Astrocyte (in vitro differentiated cells and primary cell): ENCODE measurements around the gene OSTN. TPM values are rescaled to one million over a fixed set of nuclear protein-coding genes. Genes with fewer than 3 reads are reported as not detected.

Experiments used
- DNase-seq: peaks from one replicate; pipeline ENCODE4 v3.0.0-alpha.2; 2010; ENCODE audit warnings: low read depth
- FAIRE-seq: peaks from 2 replicates; lab custom pipeline; 2011; peaks lifted over from hg19 to GRCh38; lab: Jason Lieb, UNC
- H2AFZ ChIP-seq: 2 replicates; pipeline ENCODE4 v1.6.0; 2012; ENCODE audit warnings: low read depth, low read length, inconsistent platforms
- H3K27ac ChIP-seq: 2 replicates; pipeline ENCODE4 v1.5.1; 2011; ENCODE audit warnings: low read depth, low read length, inconsistent platforms
- H3K27me3 ChIP-seq: 2 replicates; pipeline ENCODE4 v1.6.0; 2011; ENCODE audit warnings: low read length, inconsistent platforms; ENCODE audit not compliant: insufficient read depth
- H3K36me3 ChIP-seq: 2 replicates; pipeline ENCODE4 v1.5.1; 2011; ENCODE audit warnings: low read length, inconsistent platforms; ENCODE audit not compliant: insufficient read depth
- H3K4me1 ChIP-seq: 2 replicates; pipeline ENCODE4 v1.5.1; 2011; ENCODE audit warnings: low read length, inconsistent platforms; ENCODE audit not compliant: insufficient read depth
- H3K4me2 ChIP-seq: 2 replicates; pipeline ENCODE4 v1.6.0; 2012; ENCODE audit warnings: low read length, inconsistent platforms
- H3K4me3 ChIP-seq: 2 replicates; pipeline ENCODE4 v1.5.1; 2011; ENCODE audit warnings: low read depth, mild to moderate bottlenecking, low read length, inconsistent platforms; ENCODE audit not compliant: insufficient read depth
- H3K79me2 ChIP-seq: 2 replicates; pipeline ENCODE4 v1.6.0; 2012; ENCODE audit warnings: mild to moderate bottlenecking, low read length, inconsistent platforms; ENCODE audit not compliant: insufficient read depth
- H3K9ac ChIP-seq: 2 replicates; pipeline ENCODE4 v1.6.0; 2012; ENCODE audit warnings: mild to moderate bottlenecking, low read length, inconsistent platforms
- H3K9me3 ChIP-seq: 2 replicates; pipeline ENCODE4 v1.5.1; 2012; ENCODE audit warnings: low read depth, mild to moderate bottlenecking, low read length, inconsistent platforms; ENCODE audit not compliant: insufficient read depth
- H4K20me1 ChIP-seq: 2 replicates; pipeline ENCODE4 v1.6.0; 2012; ENCODE audit warnings: low read length, inconsistent platforms; ENCODE audit not compliant: insufficient read depth
- H3K27ac Mint-ChIP-seq: one replicate; pipeline ENCODE4 v1.8.0; 2021; ENCODE audit warnings: mild to moderate bottlenecking, mixed read lengths; ENCODE audit not compliant: unreplicated experiment
- H3K27me3 Mint-ChIP-seq: one replicate; pipeline ENCODE4 v1.8.0; 2021; ENCODE audit warnings: low read depth, mixed read lengths; ENCODE audit not compliant: unreplicated experiment
- H3K36me3 Mint-ChIP-seq: one replicate; pipeline ENCODE4 v1.8.0; 2021; ENCODE audit warnings: low read depth, mixed read lengths; ENCODE audit not compliant: unreplicated experiment
- H3K4me1 Mint-ChIP-seq: one replicate; pipeline ENCODE4 v1.8.0; 2021; ENCODE audit warnings: low read depth, mixed read lengths; ENCODE audit not compliant: unreplicated experiment
- H3K4me3 Mint-ChIP-seq: one replicate; pipeline ENCODE4 v1.8.0; 2021; ENCODE audit warnings: mild to moderate bottlenecking, moderate library complexity, mixed read lengths; ENCODE audit not compliant: unreplicated experiment
- H3K9me3 Mint-ChIP-seq: one replicate; pipeline ENCODE4 v1.8.0; 2021; ENCODE audit warnings: mild to moderate bottlenecking, mixed read lengths; ENCODE audit not compliant: unreplicated experiment
- CTCF ChIP-seq: IDR thresholded peaks from 2 replicates; pipeline ENCODE4 v1.5.1; 2011; ENCODE audit warnings: low read depth, mild to moderate bottlenecking, inconsistent platforms, low read length, moderate library complexity; ENCODE audit not compliant: insufficient read depth
- EZH2 ChIP-seq: IDR thresholded peaks from 2 replicates; pipeline ENCODE4 v1.6.1; 2012; ENCODE audit warnings: mild to moderate bottlenecking, low read length, inconsistent platforms; ENCODE audit not compliant: insufficient read depth
- total RNA-seq: library from RNA; stranded (reverse); gene quantifications from 2 replicates; pipeline ENCODE4 v1.2.1, GENCODE V29; 2021

OSTN gene
- total RNA-seq, 1 donor from 2014 or later, result not detected

DNA sequence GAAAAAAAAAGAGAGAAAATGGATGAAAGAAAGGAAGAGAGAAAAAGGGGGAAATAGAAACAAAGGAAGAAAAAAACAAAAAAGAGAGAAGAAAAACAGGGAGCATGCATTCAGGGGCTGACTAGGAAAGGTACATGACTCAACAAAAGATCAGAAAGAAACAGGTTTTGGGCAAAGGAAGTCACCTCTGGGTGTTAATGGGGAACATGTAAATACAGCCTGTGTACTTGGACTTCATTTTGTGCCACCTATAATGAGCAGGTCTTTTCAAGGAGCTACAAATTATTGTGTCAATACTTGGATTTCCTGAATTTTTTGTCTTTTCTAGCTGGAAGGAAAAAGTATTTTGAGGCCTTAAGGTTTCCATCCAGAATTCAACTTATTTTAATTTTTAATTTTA lies 76.7 kb downstream of the OSTN start:
- Histone ChIP-seq H3K9ac (no peak overlapping the region), H4K20me1 (no peaks in the 10 kb centered on the region), H3K9me3 (no peaks in the 10 kb centered on the region), H3K27ac (no peak overlapping the region), H3K79me2 (no peaks in the 10 kb centered on the region), H2AFZ (no peak overlapping the region), H3K36me3 (no peaks in the 10 kb centered on the region), H3K4me1 (no peaks in the 10 kb centered on the region), H3K27me3 (no peaks in the 10 kb centered on the region), H3K4me2 (no peak overlapping the region), H3K4me3 (no peak overlapping the region)
- H3K9me3 Mint-ChIP-seq, result peaks cover 2% of the 10 kb centered on the region
- FAIRE-seq (no peak), DNase-seq (no peak)
- no peak overlapping the region for H3K4me3 Mint-ChIP-seq
- H3K27ac Mint-ChIP-seq, result no peak overlapping the region
- no peaks in the 10 kb centered on the region for H3K4me1 Mint-ChIP-seq
- TF ChIP-seq EZH2, result no peak
- no peak for TF ChIP-seq CTCF
- H3K27me3 Mint-ChIP-seq, result no peaks in the 10 kb centered on the region
- H3K36me3 Mint-ChIP-seq, result no peaks in the 10 kb centered on the region

- no peak overlapping the region for H3K4me3 Mint-ChIP-seq
- Histone ChIP-seq H3K9ac (no peak overlapping the region), H3K27ac (no peak overlapping the region), H3K4me3 (no peak overlapping the region), H2AFZ (no peak overlapping the region), H3K4me1 (no peaks in the 10 kb centered on the region), H3K4me2 (no peak overlapping the region), H3K79me2 (no peaks in the 10 kb centered on the region), H3K36me3 (no peaks in the 10 kb centered on the region), H3K9me3 (no peaks in the 10 kb centered on the region), H3K27me3 (no peaks in the 10 kb centered on the region), H4K20me1 (no peaks in the 10 kb centered on the region)
- TF ChIP-seq EZH2 (no peak), CTCF (no peak)
- no peak for DNase-seq
- FAIRE-seq, result no peak
- no peaks in the 10 kb centered on the region for H3K27me3 Mint-ChIP-seq
- H3K27ac Mint-ChIP-seq, result no peak overlapping the region
- no peaks in the 10 kb centered on the region for H3K4me1 Mint-ChIP-seq
- H3K36me3 Mint-ChIP-seq, result no peaks in the 10 kb centered on the region
- H3K9me3 Mint-ChIP-seq, result no peaks in the 10 kb centered on the region
Observed at GRCh38 chr3:191280111-191280510, 81.1 kb downstream of the OSTN start.

DNA sequence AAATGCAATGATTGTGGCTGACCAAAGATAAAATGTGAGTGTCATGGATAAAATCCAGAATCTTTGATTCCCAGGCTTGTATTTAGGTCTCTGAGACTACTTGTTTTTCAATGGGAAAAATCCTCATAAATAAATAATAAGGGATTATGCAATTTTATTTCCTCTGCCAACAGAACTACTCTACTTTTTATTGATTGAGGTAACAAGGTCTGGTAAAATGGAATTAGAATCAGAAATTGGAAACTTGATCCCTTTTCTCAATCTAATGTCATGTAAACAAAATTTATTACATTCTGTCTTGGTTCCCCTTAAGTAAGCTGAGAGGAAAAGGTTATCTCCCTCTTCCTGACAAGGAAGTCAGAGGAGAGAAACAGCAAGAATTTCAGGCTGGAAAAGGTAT lies 81.8 kb downstream of the OSTN start:
- Histone ChIP-seq H3K4me1 (no peaks in the 10 kb centered on the region), H2AFZ (no peak overlapping the region), H3K9ac (no peak overlapping the region), H3K27ac (no peak overlapping the region), H3K27me3 (no peaks in the 10 kb centered on the region), H4K20me1 (no peaks in the 10 kb centered on the region), H3K36me3 (no peaks in the 10 kb centered on the region), H3K4me2 (no peak overlapping the region), H3K4me3 (no peak overlapping the region), H3K9me3 (no peaks in the 10 kb centered on the region), H3K79me2 (no peaks in the 10 kb centered on the region)
- Mint-ChIP-seq H3K4me3 (no peak overlapping the region), H3K4me1 (no peaks in the 10 kb centered on the region), H3K27me3 (no peaks in the 10 kb centered on the region), H3K36me3 (no peaks in the 10 kb centered on the region), H3K27ac (no peak overlapping the region), H3K9me3 (no peaks in the 10 kb centered on the region)
- no peak for DNase-seq
- TF ChIP-seq EZH2 (no peak), CTCF (no peak)
- FAIRE-seq, result no peak
